HEK293 (cell line): Measurements from ENCODE around the gene PHACTR1.

Experiments
- CTCF ChIP-seq: fragments of 450-650 bp; formaldehyde crosslinking; IDR thresholded peaks from 2 replicates; pipeline ENCODE4 v1.5.1; 2016; ENCODE audit warnings: missing biosample characterization, missing genetic modification characterization
- FEZF1 ChIP-seq: fragments of 450-650 bp; formaldehyde crosslinking; IDR thresholded peaks from 2 replicates; pipeline ENCODE4 v1.5.1; 2016; ENCODE audit warnings: missing biosample characterization, missing genetic modification characterization
- TCF7L2 ChIP-seq: IDR thresholded peaks from 2 replicates; pipeline ENCODE4 v1.6.1; 2011; ENCODE audit warnings: low read depth, mild to moderate bottlenecking, inconsistent platforms, low read length, moderate library complexity, borderline replicate concordance
- ZBTB26 ChIP-seq: fragments of 450-650 bp; formaldehyde crosslinking; optimal IDR thresholded peaks from 2 replicates; pipeline ENCODE3; 2016; ENCODE audit warnings: missing biosample characterization, mild to moderate bottlenecking, missing genetic modification characterization
- ZNF335 ChIP-seq: fragments of 450-650 bp; formaldehyde crosslinking; conservative IDR thresholded peaks from 2 replicates; pipeline ENCODE4 v1.5.1; 2016; ENCODE audit warnings: missing biosample characterization, missing genetic modification characterization
- ZNF449 ChIP-seq: fragments of 450-650 bp; formaldehyde crosslinking; IDR thresholded peaks from 2 replicates; pipeline ENCODE4 v1.5.1; 2017; ENCODE audit warnings: missing biosample characterization, mild to moderate bottlenecking, missing genetic modification characterization, moderate library complexity
- ZNF707 ChIP-seq: fragments of 450-650 bp; formaldehyde crosslinking; IDR thresholded peaks from 2 replicates; pipeline ENCODE4 v1.5.1; 2016; ENCODE audit warnings: missing biosample characterization, missing genetic modification characterization

DNA sequence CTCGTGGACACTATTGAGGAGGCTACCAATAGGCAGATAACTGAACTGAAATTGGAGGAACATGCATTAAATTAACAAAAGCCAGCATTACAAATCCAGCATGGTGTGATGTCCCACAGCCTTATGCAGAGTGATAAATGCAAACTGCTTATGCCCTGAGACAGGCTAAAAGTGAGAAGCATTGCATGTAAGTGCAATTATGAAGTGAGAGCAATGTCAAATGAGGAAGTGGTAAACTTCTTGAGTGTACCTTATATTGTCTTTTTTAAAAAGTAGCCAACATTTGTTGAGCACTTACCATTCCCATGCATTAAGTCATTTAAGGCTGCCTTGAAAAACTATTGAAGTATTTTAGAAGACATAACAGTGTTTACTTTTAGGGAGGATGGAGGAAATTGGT is 399.6 kb downstream of the PHACTR1 start:
- TF ChIP-seq TCF7L2 (no peak), CTCF (tag by site-specific recombination) (no peak), ZNF707 (no peak), ZBTB26 (tag by site-specific recombination) (no peak), ZNF335 (no peak), FEZF1 (tag by site-specific recombination) (no peak), ZNF449 (tag by site-specific recombination) (no peak)
